Astrocyte (in vitro differentiated cells and primary cell): ENCODE measurements around the gene C1QL2. TPM values are rescaled to one million over a fixed set of nuclear protein-coding genes. Genes with fewer than 3 reads are reported as not detected.

Source experiments
- DNase-seq: peaks from one replicate; pipeline ENCODE4 v3.0.0-alpha.2; 2010; ENCODE audit warnings: low read depth
- FAIRE-seq: peaks from 2 replicates; lab custom pipeline; 2011; peaks lifted over from hg19 to GRCh38; lab: Jason Lieb, UNC
- H2AFZ ChIP-seq: 2 replicates; pipeline ENCODE4 v1.6.0; 2012; ENCODE audit warnings: low read depth, low read length, inconsistent platforms
- H3K27ac ChIP-seq: 2 replicates; pipeline ENCODE4 v1.5.1; 2011; ENCODE audit warnings: low read depth, low read length, inconsistent platforms
- H3K27me3 ChIP-seq: 2 replicates; pipeline ENCODE4 v1.6.0; 2011; ENCODE audit warnings: low read length, inconsistent platforms; ENCODE audit not compliant: insufficient read depth
- H3K36me3 ChIP-seq: 2 replicates; pipeline ENCODE4 v1.5.1; 2011; ENCODE audit warnings: low read length, inconsistent platforms; ENCODE audit not compliant: insufficient read depth
- H3K4me1 ChIP-seq: 2 replicates; pipeline ENCODE4 v1.5.1; 2011; ENCODE audit warnings: low read length, inconsistent platforms; ENCODE audit not compliant: insufficient read depth
- H3K4me2 ChIP-seq: 2 replicates; pipeline ENCODE4 v1.6.0; 2012; ENCODE audit warnings: low read length, inconsistent platforms
- H3K4me3 ChIP-seq: 2 replicates; pipeline ENCODE4 v1.5.1; 2011; ENCODE audit warnings: low read depth, mild to moderate bottlenecking, low read length, inconsistent platforms; ENCODE audit not compliant: insufficient read depth
- H3K79me2 ChIP-seq: 2 replicates; pipeline ENCODE4 v1.6.0; 2012; ENCODE audit warnings: mild to moderate bottlenecking, low read length, inconsistent platforms; ENCODE audit not compliant: insufficient read depth
- H3K9ac ChIP-seq: 2 replicates; pipeline ENCODE4 v1.6.0; 2012; ENCODE audit warnings: mild to moderate bottlenecking, low read length, inconsistent platforms
- H3K9me3 ChIP-seq: 2 replicates; pipeline ENCODE4 v1.5.1; 2012; ENCODE audit warnings: low read depth, mild to moderate bottlenecking, low read length, inconsistent platforms; ENCODE audit not compliant: insufficient read depth
- H4K20me1 ChIP-seq: 2 replicates; pipeline ENCODE4 v1.6.0; 2012; ENCODE audit warnings: low read length, inconsistent platforms; ENCODE audit not compliant: insufficient read depth
- H3K27ac Mint-ChIP-seq: one replicate; pipeline ENCODE4 v1.8.0; 2021; ENCODE audit warnings: mild to moderate bottlenecking, mixed read lengths; ENCODE audit not compliant: unreplicated experiment
- H3K27me3 Mint-ChIP-seq: one replicate; pipeline ENCODE4 v1.8.0; 2021; ENCODE audit warnings: low read depth, mixed read lengths; ENCODE audit not compliant: unreplicated experiment
- H3K36me3 Mint-ChIP-seq: one replicate; pipeline ENCODE4 v1.8.0; 2021; ENCODE audit warnings: low read depth, mixed read lengths; ENCODE audit not compliant: unreplicated experiment
- H3K4me1 Mint-ChIP-seq: one replicate; pipeline ENCODE4 v1.8.0; 2021; ENCODE audit warnings: low read depth, mixed read lengths; ENCODE audit not compliant: unreplicated experiment
- H3K4me3 Mint-ChIP-seq: one replicate; pipeline ENCODE4 v1.8.0; 2021; ENCODE audit warnings: mild to moderate bottlenecking, moderate library complexity, mixed read lengths; ENCODE audit not compliant: unreplicated experiment
- H3K9me3 Mint-ChIP-seq: one replicate; pipeline ENCODE4 v1.8.0; 2021; ENCODE audit warnings: mild to moderate bottlenecking, mixed read lengths; ENCODE audit not compliant: unreplicated experiment
- CTCF ChIP-seq: IDR thresholded peaks from 2 replicates; pipeline ENCODE4 v1.5.1; 2011; ENCODE audit warnings: low read depth, mild to moderate bottlenecking, inconsistent platforms, low read length, moderate library complexity; ENCODE audit not compliant: insufficient read depth
- EZH2 ChIP-seq: IDR thresholded peaks from 2 replicates; pipeline ENCODE4 v1.6.1; 2012; ENCODE audit warnings: mild to moderate bottlenecking, low read length, inconsistent platforms; ENCODE audit not compliant: insufficient read depth
- total RNA-seq: library from RNA; stranded (reverse); gene quantifications from 2 replicates; pipeline ENCODE4 v1.2.1, GENCODE V29; 2021

The C1QL2 gene
- total RNA-seq, 1 donor from 2014 or later = 0.20 TPM

- no peak overlapping the region for H3K4me3 Mint-ChIP-seq
- Histone ChIP-seq H3K27me3 (no peaks in the 10 kb centered on the region), H3K9me3 (no peaks in the 10 kb centered on the region), H3K4me1 (no peaks in the 10 kb centered on the region), H3K27ac (no peak overlapping the region), H3K4me3 (no peak overlapping the region), H3K79me2 (no peaks in the 10 kb centered on the region), H2AFZ (no peak overlapping the region), H3K9ac (no peak overlapping the region), H4K20me1 (no peaks in the 10 kb centered on the region), H3K4me2 (no peak overlapping the region), H3K36me3 (no peaks in the 10 kb centered on the region)
- TF ChIP-seq CTCF (no peak), EZH2 (no peak)
- H3K36me3 Mint-ChIP-seq = peaks cover 2% of the 10 kb centered on the region
- no peak for FAIRE-seq
- no peak for DNase-seq
- no peak overlapping the region for H3K27ac Mint-ChIP-seq
- no peaks in the 10 kb centered on the region for H3K4me1 Mint-ChIP-seq
- peaks cover 20% of the 10 kb centered on the region for H3K9me3 Mint-ChIP-seq
- peaks cover 71% of the 10 kb centered on the region for H3K27me3 Mint-ChIP-seq
These were observed 47.2 kb downstream of the C1QL2 start for GRCh38 chr2:119111115-119111975.

- no peaks in the 10 kb centered on the region for H3K79me2 ChIP-seq
- TF ChIP-seq CTCF = no peak
- TF ChIP-seq EZH2 = no peak
- no peak for DNase-seq
- no peak overlapping the region for H2AFZ ChIP-seq
- H3K4me3 ChIP-seq = no peak overlapping the region
- FAIRE-seq = no peak
- H3K27me3 Mint-ChIP-seq = peaks cover 69% of the 10 kb centered on the region
- H3K27me3 ChIP-seq = no peaks in the 10 kb centered on the region
- H3K4me2 ChIP-seq = no peak overlapping the region
- H4K20me1 ChIP-seq = no peaks in the 10 kb centered on the region
- H3K9ac ChIP-seq = no peak overlapping the region
- no peak overlapping the region for H3K27ac ChIP-seq
- H3K9me3 Mint-ChIP-seq = peaks cover 20% of the 10 kb centered on the region
- H3K4me3 Mint-ChIP-seq = no peak overlapping the region
- no peaks in the 10 kb centered on the region for H3K4me1 Mint-ChIP-seq
- no peaks in the 10 kb centered on the region for H3K4me1 ChIP-seq
- no peaks in the 10 kb centered on the region for H3K36me3 ChIP-seq
- H3K27ac Mint-ChIP-seq = no peak overlapping the region
- peaks cover 2% of the 10 kb centered on the region for H3K36me3 Mint-ChIP-seq
- H3K9me3 ChIP-seq = no peaks in the 10 kb centered on the region
These were observed 48.7 kb downstream of the C1QL2 start for GRCh38 chr2:119109866-119110265.

- H3K4me3 ChIP-seq = no peak overlapping the region
- H3K4me2 ChIP-seq = no peak overlapping the region
- Mint-ChIP-seq H3K4me3 (no peak overlapping the region), H3K4me1 (no peaks in the 10 kb centered on the region), H3K27ac (no peak overlapping the region), H3K27me3 (peaks cover 63% of the 10 kb centered on the region), H3K9me3 (peaks cover 27% of the 10 kb centered on the region), H3K36me3 (peaks cover 2% of the 10 kb centered on the region)
- H3K9me3 ChIP-seq = no peaks in the 10 kb centered on the region
- no peaks in the 10 kb centered on the region for H3K36me3 ChIP-seq
- H2AFZ ChIP-seq = no peak overlapping the region
- no peak overlapping the region for H3K27ac ChIP-seq
- TF ChIP-seq EZH2 = no peak
- no peak for TF ChIP-seq CTCF
- DNase-seq (no peak), FAIRE-seq (no peak)
- no peaks in the 10 kb centered on the region for H3K27me3 ChIP-seq
- H3K4me1 ChIP-seq = no peaks in the 10 kb centered on the region
- H4K20me1 ChIP-seq = no peaks in the 10 kb centered on the region
- no peaks in the 10 kb centered on the region for H3K79me2 ChIP-seq
- H3K9ac ChIP-seq = no peak overlapping the region
These were observed 50.4 kb downstream of the C1QL2 start for GRCh38 chr2:119108186-119108585.
